Measurements from ENCODE around the gene RAB3A.

The RAB3A gene

GRCh38 chr19:18203863-18204393 is at the start of gene RAB3A (continued):
- TF ChIP-seq ZNF155 (tag by site-specific recombination; IDR thresholded peaks at IDR 0.05) (no peak), ZNF830 (tag by site-specific recombination; IDR thresholded peaks at IDR 0.05; ENCODE audit: low read depth) (no peak), ZBTB48 (tag by site-specific recombination; IDR thresholded peaks at IDR 0.05) (0 out of 2 replicates have a peak, but pooled peaks have one; percentile 27), ZNF571 (tag by site-specific recombination; IDR thresholded peaks at IDR 0.05) (no peak), SP2 (tag by site-specific recombination; IDR thresholded peaks at IDR 0.05) (peak; percentile 99), ZNF768 (tag by site-specific recombination; IDR thresholded peaks at IDR 0.05) (no peak), ZFP69B (tag by site-specific recombination; IDR thresholded peaks at IDR 0.05) (no peak), CTCF (tag by site-specific recombination; IDR thresholded peaks at IDR 0.05) (peak; percentile 87), GFI1B (tag by site-specific recombination; IDR thresholded peaks at IDR 0.05) (no peak), MYNN (tag by site-specific recombination; IDR thresholded peaks at IDR 0.05; ENCODE audit: borderline replicate concordance) (no peak), ZNF670 (tag by site-specific recombination; IDR thresholded peaks at IDR 0.05; ENCODE audit: low read depth) (no peak), ZNF138 (tag by site-specific recombination; IDR thresholded peaks at IDR 0.05; ENCODE audit: borderline replicate concordance) (no peak), EGR2 (tag by site-specific recombination; IDR thresholded peaks at IDR 0.05; ENCODE audit: low read depth) (peak; percentile 82), GLIS2 (tag by site-specific recombination; IDR thresholded peaks at IDR 0.05) (peak; percentile 38; the same call in 1 of the 2 replicates), ZNF776 (tag by site-specific recombination; IDR thresholded peaks at IDR 0.05; ENCODE audit: borderline replicate concordance) (no peak)
- TF ChIP-seq, protein P1, sequence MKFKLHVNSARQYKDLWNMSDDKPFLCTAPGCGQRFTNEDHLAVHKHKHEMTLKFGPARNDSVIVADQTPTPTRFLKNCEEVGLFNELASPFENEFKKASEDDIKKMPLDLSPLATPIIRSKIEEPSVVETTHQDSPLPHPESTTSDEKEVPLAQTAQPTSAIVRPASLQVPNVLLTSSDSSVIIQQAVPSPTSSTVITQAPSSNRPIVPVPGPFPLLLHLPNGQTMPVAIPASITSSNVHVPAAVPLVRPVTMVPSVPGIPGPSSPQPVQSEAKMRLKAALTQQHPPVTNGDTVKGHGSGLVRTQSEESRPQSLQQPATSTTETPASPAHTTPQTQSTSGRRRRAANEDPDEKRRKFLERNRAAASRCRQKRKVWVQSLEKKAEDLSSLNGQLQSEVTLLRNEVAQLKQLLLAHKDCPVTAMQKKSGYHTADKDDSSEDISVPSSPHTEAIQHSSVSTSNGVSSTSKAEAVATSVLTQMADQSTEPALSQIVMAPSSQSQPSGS (tag by site-specific recombination; IDR thresholded peaks at IDR 0.05; ENCODE audit: low read depth) = peak; percentile 60; the same call in 1 of the 2 replicates

DNA sequence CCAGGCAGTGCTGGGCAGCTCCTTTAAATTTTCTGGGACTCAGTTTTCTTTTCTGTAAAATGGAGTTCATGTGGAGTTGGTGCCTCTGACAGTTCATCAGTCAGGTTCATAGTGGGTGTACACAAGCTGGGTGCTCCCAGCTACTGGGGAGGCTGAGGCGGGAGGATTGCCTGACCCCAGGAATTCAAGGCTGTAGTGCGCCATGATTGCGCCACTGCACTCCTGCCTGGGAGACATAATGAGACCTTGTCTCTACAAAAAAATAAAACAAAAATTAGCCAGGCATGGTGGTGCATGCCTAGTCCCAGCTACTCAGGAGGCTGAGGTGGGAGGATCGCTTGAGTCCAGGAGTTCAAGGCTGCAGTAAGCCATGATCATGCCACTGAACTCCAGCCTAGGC is 49.3 kb upstream of the RAB3A start:
- CTCF ChIA-PET = interaction anchor here (0.6 to 7.5 kb wide), 20 partner anchors 8 to 803 kb away, joined by 3 to 121 read pairs (median 4); partner anchors contain the start of genes ARRDC2, IL12RB1, JUND and RAB3A
- Histone ChIP-seq H3K27ac (ENCODE audit: extremely low read depth, low read depth, low read length) (no peak overlapping the region), H3K9me3 (ENCODE audit: control insufficient read depth, insufficient read depth, low read depth, low read length) (no peaks in the 10 kb centered on the region), H3K36me3 (ENCODE audit: control insufficient read depth in 2 of 2, insufficient read depth in 1 of 2, low read length in 2 of 2) (no peaks in the 10 kb centered on the region), H3K4me1 (ENCODE audit: control insufficient read depth, insufficient read depth, low read length) (no peaks in the 10 kb centered on the region), H3K4me3 (ENCODE audit: low read depth, low read length) (no peak overlapping the region)
- TF ChIP-seq ZNF76 (tag by site-specific recombination; IDR thresholded peaks at IDR 0.05; ENCODE audit: borderline replicate concordance, low read depth) = no peak
- TF ChIP-seq FEZF1 (tag by site-specific recombination; IDR thresholded peaks at IDR 0.05) = no peak
- TF ChIP-seq ZNF121 (tag by site-specific recombination; IDR thresholded peaks at IDR 0.05) = no peak
- no peak for TF ChIP-seq ZFP41 (tag by site-specific recombination; IDR thresholded peaks at IDR 0.05; ENCODE audit: borderline replicate concordance)
- no peak for TF ChIP-seq ZNF155 (tag by site-specific recombination; IDR thresholded peaks at IDR 0.05)
- no peak for TF ChIP-seq ZNF664 (tag by site-specific recombination; IDR thresholded peaks at IDR 0.05)
- TF ChIP-seq, protein P2, sequence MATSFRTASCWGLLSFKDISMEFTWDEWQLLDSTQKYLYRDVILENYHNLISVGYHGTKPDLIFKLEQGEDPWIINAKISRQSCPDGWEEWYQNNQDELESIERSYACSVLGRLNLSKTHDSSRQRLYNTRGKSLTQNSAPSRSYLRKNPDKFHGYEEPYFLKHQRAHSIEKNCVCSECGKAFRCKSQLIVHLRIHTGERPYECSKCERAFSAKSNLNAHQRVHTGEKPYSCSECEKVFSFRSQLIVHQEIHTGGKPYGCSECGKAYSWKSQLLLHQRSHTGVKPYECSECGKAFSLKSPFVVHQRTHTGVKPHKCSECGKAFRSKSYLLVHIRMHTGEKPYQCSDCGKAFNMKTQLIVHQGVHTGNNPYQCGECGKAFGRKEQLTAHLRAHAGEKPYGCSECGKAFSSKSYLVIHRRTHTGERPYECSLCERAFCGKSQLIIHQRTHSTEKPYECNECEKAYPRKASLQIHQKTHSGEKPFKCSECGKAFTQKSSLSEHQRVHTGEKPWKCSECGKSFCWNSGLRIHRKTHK (tag by site-specific recombination; IDR thresholded peaks at IDR 0.05) = no peak
- no peak for TF ChIP-seq ZNF571 (tag by site-specific recombination; IDR thresholded peaks at IDR 0.05)
- TF ChIP-seq, protein P3, sequence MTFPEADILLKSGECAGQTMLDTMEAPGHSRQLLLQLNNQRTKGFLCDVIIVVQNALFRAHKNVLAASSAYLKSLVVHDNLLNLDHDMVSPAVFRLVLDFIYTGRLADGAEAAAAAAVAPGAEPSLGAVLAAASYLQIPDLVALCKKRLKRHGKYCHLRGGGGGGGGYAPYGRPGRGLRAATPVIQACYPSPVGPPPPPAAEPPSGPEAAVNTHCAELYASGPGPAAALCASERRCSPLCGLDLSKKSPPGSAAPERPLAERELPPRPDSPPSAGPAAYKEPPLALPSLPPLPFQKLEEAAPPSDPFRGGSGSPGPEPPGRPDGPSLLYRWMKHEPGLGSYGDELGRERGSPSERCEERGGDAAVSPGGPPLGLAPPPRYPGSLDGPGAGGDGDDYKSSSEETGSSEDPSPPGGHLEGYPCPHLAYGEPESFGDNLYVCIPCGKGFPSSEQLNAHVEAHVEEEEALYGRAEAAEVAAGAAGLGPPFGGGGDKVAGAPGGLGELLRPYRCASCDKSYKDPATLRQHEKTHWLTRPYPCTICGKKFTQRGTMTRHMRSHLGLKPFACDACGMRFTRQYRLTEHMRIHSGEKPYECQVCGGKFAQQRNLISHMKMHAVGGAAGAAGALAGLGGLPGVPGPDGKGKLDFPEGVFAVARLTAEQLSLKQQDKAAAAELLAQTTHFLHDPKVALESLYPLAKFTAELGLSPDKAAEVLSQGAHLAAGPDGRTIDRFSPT (tag by site-specific recombination; IDR thresholded peaks at IDR 0.05) = no peak
- TF ChIP-seq ZNF354C (tag by site-specific recombination; IDR thresholded peaks at IDR 0.05; ENCODE audit: borderline replicate concordance, low read depth) = no peak
- POLR2A ChIA-PET = no interaction called here

All from HEK293 (cell line).